ENCODE results near the gene CUBN. TPM values are rescaled to one million over a fixed set of nuclear protein-coding genes. Genes with fewer than 3 reads are reported as not detected.

Gene CUBN
- total RNA-seq, 1 donor from 2014 or later = 1.5 TPM

DNA sequence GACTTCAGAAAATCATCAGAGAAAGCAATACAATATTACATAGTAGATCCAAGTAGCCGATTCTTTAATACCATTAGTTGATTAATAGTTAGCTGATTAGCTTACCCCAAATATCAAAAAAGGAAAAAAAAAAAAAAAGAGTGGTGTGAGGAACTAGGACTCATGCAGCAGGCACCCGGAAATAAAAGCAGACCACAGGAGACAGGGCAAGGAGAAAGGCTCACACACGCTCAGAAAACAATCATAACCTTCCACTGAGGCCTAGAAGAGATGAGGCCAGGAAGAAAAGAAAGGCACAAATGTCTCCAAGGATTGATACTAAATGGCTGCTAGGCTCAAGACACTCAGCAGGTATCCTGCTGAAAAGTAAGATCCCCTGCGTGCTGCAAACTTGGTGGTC lies 45.9 kb upstream of the CUBN start:
- no peaks in the 10 kb centered on the region for H3K4me1 Mint-ChIP-seq (ENCODE audit: low read depth)
- no peak for DNase-seq (ENCODE audit: low spot score, unreplicated experiment)
- TF ChIP-seq, protein P1, sequence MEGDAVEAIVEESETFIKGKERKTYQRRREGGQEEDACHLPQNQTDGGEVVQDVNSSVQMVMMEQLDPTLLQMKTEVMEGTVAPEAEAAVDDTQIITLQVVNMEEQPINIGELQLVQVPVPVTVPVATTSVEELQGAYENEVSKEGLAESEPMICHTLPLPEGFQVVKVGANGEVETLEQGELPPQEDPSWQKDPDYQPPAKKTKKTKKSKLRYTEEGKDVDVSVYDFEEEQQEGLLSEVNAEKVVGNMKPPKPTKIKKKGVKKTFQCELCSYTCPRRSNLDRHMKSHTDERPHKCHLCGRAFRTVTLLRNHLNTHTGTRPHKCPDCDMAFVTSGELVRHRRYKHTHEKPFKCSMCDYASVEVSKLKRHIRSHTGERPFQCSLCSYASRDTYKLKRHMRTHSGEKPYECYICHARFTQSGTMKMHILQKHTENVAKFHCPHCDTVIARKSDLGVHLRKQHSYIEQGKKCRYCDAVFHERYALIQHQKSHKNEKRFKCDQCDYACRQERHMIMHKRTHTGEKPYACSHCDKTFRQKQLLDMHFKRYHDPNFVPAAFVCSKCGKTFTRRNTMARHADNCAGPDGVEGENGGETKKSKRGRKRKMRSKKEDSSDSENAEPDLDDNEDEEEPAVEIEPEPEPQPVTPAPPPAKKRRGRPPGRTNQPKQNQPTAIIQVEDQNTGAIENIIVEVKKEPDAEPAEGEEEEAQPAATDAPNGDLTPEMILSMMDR (IDR thresholded peaks at IDR 0.05; ENCODE audit: unreplicated experiment) = no peak
- H3K36me3 Mint-ChIP-seq (ENCODE audit: insufficient read depth) = no peaks in the 10 kb centered on the region
- H3K4me3 Mint-ChIP-seq (ENCODE audit: low read depth) = no peak overlapping the region
- no peaks in the 10 kb centered on the region for H3K27me3 Mint-ChIP-seq
- H3K27ac Mint-ChIP-seq = no peak overlapping the region
- no peaks in the 10 kb centered on the region for H3K9me3 Mint-ChIP-seq (ENCODE audit: low read depth)

- Mint-ChIP-seq H3K36me3 (ENCODE audit: insufficient read depth) (no peaks in the 10 kb centered on the region), H3K4me1 (ENCODE audit: low read depth) (peaks cover 3% of the 10 kb centered on the region), H3K27ac (no peak overlapping the region), H3K27me3 (no peaks in the 10 kb centered on the region), H3K9me3 (ENCODE audit: low read depth) (no peaks in the 10 kb centered on the region), H3K4me3 (ENCODE audit: low read depth) (no peak overlapping the region)
- TF ChIP-seq, protein P1 (IDR thresholded peaks at IDR 0.05; ENCODE audit: unreplicated experiment) = no peak
- no peak for DNase-seq (ENCODE audit: low spot score, unreplicated experiment)
Observed at GRCh38 chr10:17174626-17175025, 45.0 kb upstream of the CUBN start.

- Mint-ChIP-seq H3K36me3 (ENCODE audit: insufficient read depth) (no peaks in the 10 kb centered on the region), H3K4me3 (ENCODE audit: low read depth) (no peak overlapping the region), H3K4me1 (ENCODE audit: low read depth) (peaks cover 5% of the 10 kb centered on the region), H3K27me3 (no peaks in the 10 kb centered on the region), H3K27ac (no peak overlapping the region), H3K9me3 (ENCODE audit: low read depth) (no peaks in the 10 kb centered on the region)
- no peak for DNase-seq (ENCODE audit: low spot score, unreplicated experiment)
- TF ChIP-seq, protein P1 (IDR thresholded peaks at IDR 0.05; ENCODE audit: unreplicated experiment) = no peak
Observed at GRCh38 chr10:17171141-17171641, 41.6 kb upstream of the CUBN start.

GRCh38 chr10:17169803-17170202 lies 40.2 kb upstream of the CUBN start:
- no peak for DNase-seq (ENCODE audit: low spot score, unreplicated experiment)
- TF ChIP-seq, protein P1 (IDR thresholded peaks at IDR 0.05; ENCODE audit: unreplicated experiment) = no peak
- Mint-ChIP-seq H3K27ac (no peak overlapping the region), H3K9me3 (ENCODE audit: low read depth) (peaks cover under 1% of the 10 kb centered on the region), H3K4me1 (ENCODE audit: low read depth) (peaks cover 5% of the 10 kb centered on the region), H3K4me3 (ENCODE audit: low read depth) (no peak overlapping the region), H3K36me3 (ENCODE audit: insufficient read depth) (peaks cover under 1% of the 10 kb centered on the region), H3K27me3 (no peaks in the 10 kb centered on the region)

DNA sequence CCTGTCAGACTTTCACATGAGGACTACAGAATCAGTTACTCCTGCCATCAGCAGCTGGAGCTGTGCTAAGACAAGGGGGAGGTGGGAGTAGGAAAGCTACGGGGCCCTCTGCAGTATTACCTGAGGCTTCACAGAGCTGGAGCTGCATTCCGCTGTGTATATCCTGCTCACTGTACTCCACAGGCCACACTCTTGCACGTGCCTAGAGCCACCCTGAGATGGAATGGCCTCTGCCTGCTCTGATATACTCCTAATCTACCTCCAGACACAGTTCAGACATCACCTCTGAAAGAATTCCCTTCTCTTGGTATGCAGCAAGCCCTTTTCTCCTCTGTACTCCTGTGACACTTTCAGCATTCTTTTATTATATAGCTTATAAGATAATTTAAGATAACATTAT lies 37.1 kb upstream of the CUBN start:
- no peak overlapping the region for H3K27ac Mint-ChIP-seq
- no peak for DNase-seq (ENCODE audit: low spot score, unreplicated experiment)
- no peak overlapping the region for H3K4me3 Mint-ChIP-seq (ENCODE audit: low read depth)
- H3K4me1 Mint-ChIP-seq (ENCODE audit: low read depth) = peaks cover 9% of the 10 kb centered on the region
- TF ChIP-seq, protein P1 (IDR thresholded peaks at IDR 0.05; ENCODE audit: unreplicated experiment) = no peak
- H3K9me3 Mint-ChIP-seq (ENCODE audit: low read depth) = peaks cover 9% of the 10 kb centered on the region
- H3K27me3 Mint-ChIP-seq = no peaks in the 10 kb centered on the region
- peaks cover 4% of the 10 kb centered on the region for H3K36me3 Mint-ChIP-seq (ENCODE audit: insufficient read depth)
